Pancreas (tissue), 10 donors: Measurements from ENCODE around the gene TPRA1. TPM values are rescaled to one million over a fixed set of nuclear protein-coding genes. Genes with fewer than 3 reads are reported as not detected.

Experiments
- ATAC-seq, 4 donors: fragments of 200-7000 bp; cut with Tn5 transposase; one replicate each; pipeline versions ENCODE4 v1.8.0 to v1.9.1; 2020; ENCODE audit warnings: mild to moderate bottlenecking in 4 of 4, moderate library complexity in 4 of 4
- DNase-seq, 6 donors: peaks; one replicate each; pipeline ENCODE4 v3.0.0-alpha.2; 2020
- FAIRE-seq: peaks from 2 replicates; lab custom pipeline; 2012; peaks lifted over from hg19 to GRCh38; lab: Jason Lieb, UNC
- H3K27ac ChIP-seq, 4 donors: fragments of 200-600 bp; sonication (generic); 1 replicate in 3 of 4; 2 replicates in 1 of 4; pipeline versions ENCODE4 v1.5.0 to v1.8.0; 2020
- H3K27me3 ChIP-seq, 4 donors: fragments of 200-600 bp; one replicate each; pipeline ENCODE4 v1.8.0; 2021
- H3K36me3 ChIP-seq, 3 donors: fragments of 200-600 bp; sonication (generic) in 1 of 3; one replicate each; pipeline versions ENCODE4 v1.5.0 to v1.8.0; 2020 to 2021
- H3K4me1 ChIP-seq, 3 donors: fragments of 200-600 bp; one replicate each; pipeline ENCODE4 v1.8.0; 2021
- H3K4me3 ChIP-seq, 4 donors: fragments of 200-600 bp; sonication (generic) in 2 of 4; one replicate each; pipeline versions ENCODE4 v1.5.0 to v1.8.0; 2020 to 2021
- H3K9me3 ChIP-seq, 4 donors: fragments of 200-600 bp; one replicate each; pipeline ENCODE4 v1.8.0; 2021
- WGBS, 2 donors: extraction: QIAGEN DNeasy Blood & Tissue Kit; methylation state at CpG; one replicate each; pipeline ENCODE4 v1.1.7; 2013; 5-methylcytosine and 5-hydroxymethylcytosine counted together
- intact Hi-C, 3 donors: fragments of 100-400 bp; cut with DNase I; formaldehyde crosslinking; loops; one replicate each; pipeline versions ENCODE4 v1.11.1 to v1.14.2; 2022
- polyA plus RNA-seq, 2 donors: library from polyadenylated mRNA; stranded (reverse); fragments of 200-250 nt; gene quantifications; one replicate each; pipeline ENCODE4 v1.2.3, GENCODE V29; 2013
- total RNA-seq, 6 donors: library from RNA; stranded (reverse); fragmentation: NEBNext Ultra II Directional in 4 of 6; extraction: Animal tissue kit (Norgen Biotek cat#: 25700) in 4 of 6; gene quantifications; one replicate each; pipeline versions ENCODE4 v1.2.1 to v1.2.4, GENCODE V29; 2021 to 2023
- TF ChIP-seq, protein P1 (sequence below), 4 donors: fragments of 200-600 bp; sonication (generic) in 3 of 4; IDR thresholded peaks; one replicate each; pipeline versions ENCODE4 v1.5.0 to v1.8.0; 2021; ENCODE audit warnings: antibody characterized with exemption in 4 of 4
- donor health status: healthy with polysubstance abuse.
- donor health status: DM: no; HTN: no; CAD: no; lungs with moderate emphysema.
- donor health status: DM: no; HTN: no; CAD: no.
- donor health status: control.
- donor health status: control.
- donor health status: Bipolar disorder and iron deficiency.
- donor health status: DM: yes; HTN: yes; CAD: no.
- donor health status: DM: no; HTN: no; CAD: no.
- donor health status: DM: no; HTN: no; CAD: no.
- donor health status: DM: yes; HTN: yes; CAD: no.

Gene TPRA1
- total and polyA plus RNA-seq, 8 donors: 12.1 to 25.9 (median 16.1) TPM

DNA sequence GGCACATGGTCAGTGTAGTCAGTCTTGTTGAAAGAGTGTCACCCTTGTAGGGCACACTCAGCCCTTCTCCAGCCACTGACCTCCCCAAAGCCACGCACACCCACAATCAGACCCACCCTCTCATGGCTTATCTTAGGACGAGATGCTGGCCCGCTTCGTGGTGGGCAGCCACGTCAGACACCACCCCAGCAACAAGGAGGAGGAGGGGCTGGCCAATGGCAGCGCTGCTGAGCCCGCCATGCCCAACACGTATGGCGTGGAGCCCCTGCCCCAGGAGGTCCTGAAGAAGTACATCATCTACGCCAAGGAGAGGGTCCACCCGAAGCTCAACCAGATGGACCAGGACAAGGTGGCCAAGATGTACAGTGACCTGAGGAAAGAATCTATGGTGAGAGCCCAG lies 28.4 kb upstream of the TPRA1 start:
- H3K27me3 ChIP-seq: no peaks in the 10 kb centered on the region
- FAIRE-seq (no peak), DNase-seq (no peak), ATAC-seq (no peak)
- WGBS, 2 donors: 95 to 96% methylated on average over 11 of the region's 11 CpGs
- no peaks in the 10 kb centered on the region for H3K9me3 ChIP-seq
- no peak overlapping the region for H3K4me3 ChIP-seq
- no peaks in the 10 kb centered on the region for H3K36me3 ChIP-seq
- TF ChIP-seq, protein P1, sequence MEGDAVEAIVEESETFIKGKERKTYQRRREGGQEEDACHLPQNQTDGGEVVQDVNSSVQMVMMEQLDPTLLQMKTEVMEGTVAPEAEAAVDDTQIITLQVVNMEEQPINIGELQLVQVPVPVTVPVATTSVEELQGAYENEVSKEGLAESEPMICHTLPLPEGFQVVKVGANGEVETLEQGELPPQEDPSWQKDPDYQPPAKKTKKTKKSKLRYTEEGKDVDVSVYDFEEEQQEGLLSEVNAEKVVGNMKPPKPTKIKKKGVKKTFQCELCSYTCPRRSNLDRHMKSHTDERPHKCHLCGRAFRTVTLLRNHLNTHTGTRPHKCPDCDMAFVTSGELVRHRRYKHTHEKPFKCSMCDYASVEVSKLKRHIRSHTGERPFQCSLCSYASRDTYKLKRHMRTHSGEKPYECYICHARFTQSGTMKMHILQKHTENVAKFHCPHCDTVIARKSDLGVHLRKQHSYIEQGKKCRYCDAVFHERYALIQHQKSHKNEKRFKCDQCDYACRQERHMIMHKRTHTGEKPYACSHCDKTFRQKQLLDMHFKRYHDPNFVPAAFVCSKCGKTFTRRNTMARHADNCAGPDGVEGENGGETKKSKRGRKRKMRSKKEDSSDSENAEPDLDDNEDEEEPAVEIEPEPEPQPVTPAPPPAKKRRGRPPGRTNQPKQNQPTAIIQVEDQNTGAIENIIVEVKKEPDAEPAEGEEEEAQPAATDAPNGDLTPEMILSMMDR (IDR thresholded peaks at IDR 0.05): no peak
- H3K27ac ChIP-seq: no peak overlapping the region
- intact Hi-C loops: no loop called here
- H3K4me1 ChIP-seq: no peaks in the 10 kb centered on the region

DNA sequence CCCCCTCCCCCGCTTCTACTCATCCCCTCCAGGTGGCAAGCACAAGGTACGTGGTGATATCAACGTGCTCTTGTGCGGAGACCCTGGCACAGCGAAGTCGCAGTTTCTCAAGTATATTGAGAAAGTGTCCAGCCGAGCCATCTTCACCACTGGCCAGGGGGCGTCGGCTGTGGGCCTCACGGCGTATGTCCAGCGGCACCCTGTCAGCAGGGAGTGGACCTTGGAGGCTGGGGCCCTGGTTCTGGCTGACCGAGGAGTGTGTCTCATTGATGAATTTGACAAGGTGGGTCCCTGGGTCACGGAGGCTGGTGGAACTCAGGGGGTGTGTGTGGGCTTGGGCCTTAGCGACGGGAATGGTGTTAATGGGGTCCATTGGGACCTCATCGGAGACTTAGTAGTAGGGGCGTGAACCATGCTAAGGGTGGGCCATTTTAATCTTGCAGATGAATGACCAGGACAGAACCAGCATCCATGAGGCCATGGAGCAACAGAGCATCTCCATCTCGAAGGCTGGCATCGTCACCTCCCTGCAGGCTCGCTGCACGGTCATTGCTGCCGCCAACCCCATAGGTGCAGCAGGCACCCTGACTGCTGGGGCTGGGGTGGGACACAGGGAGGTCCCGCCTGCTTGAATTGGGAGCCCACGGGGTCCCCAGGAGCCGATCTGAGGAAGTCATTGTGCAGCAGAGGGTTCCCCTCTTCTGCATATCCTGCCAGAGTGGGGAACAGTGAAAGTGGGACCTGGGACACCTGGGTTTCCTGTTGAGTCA lies 26.5 kb upstream of the TPRA1 start:
- DNase-seq (no peak), FAIRE-seq (no peak), ATAC-seq (no peak)
- intact Hi-C loops: no loop called here
- Histone ChIP-seq H3K9me3 (no peaks in the 10 kb centered on the region), H3K4me3 (no peak overlapping the region), H3K36me3 (no peaks in the 10 kb centered on the region), H3K27ac (no peak overlapping the region), H3K27me3 (no peaks in the 10 kb centered on the region), H3K4me1 (no peaks in the 10 kb centered on the region)
- WGBS, 2 donors: 94% methylated on average over 26 of the region's 26 CpGs
- TF ChIP-seq, protein P1 (IDR thresholded peaks at IDR 0.05): no peak

DNA sequence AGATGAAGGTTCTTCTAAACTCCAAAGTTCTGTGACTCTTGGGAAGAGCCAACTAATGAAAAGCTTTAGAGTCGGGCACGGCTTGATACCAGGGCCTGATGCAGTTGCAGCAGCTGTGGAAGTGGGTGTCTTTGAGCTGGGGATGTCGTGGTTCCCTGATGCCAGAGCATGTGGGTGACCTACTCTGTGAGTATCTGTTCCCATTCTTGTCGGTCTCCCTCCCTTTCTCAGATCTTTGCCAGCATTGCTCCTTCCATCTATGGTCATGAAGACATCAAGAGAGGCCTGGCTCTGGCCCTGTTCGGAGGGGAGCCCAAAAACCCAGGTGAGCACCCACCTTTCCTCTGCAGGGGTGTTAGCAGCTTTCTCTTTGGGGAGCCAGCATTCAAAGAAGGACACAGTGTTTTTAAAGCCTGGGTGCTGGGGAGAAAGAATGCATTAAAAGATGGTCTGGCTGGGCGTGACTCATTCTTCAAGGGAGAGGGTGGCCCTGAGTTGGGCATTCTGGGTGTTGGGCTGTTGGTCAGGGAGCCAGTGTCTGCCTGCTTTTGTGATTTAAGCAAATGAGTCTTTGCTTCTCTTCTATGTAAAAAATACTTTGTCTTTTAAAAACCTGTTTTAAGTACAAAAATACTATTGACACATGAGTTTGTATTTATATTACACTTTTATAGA lies 25.2 kb upstream of the TPRA1 start:
- H3K36me3 ChIP-seq: no peaks in the 10 kb centered on the region
- no peak for ATAC-seq
- 90 to 94% methylated on average over 6 of the region's 6 CpGs for WGBS, 2 donors
- no peaks in the 10 kb centered on the region for H3K27me3 ChIP-seq
- intact Hi-C loops: no loop called here
- H3K27ac ChIP-seq: no peak overlapping the region
- no peak overlapping the region for H3K4me3 ChIP-seq
- FAIRE-seq: no peak
- TF ChIP-seq, protein P1 (IDR thresholded peaks at IDR 0.05): no peak
- H3K9me3 ChIP-seq: no peaks in the 10 kb centered on the region
- no peak for DNase-seq
- H3K4me1 ChIP-seq: no peaks in the 10 kb centered on the region

GRCh38 chr3:127614928-127615589 lies 24.5 kb upstream of the TPRA1 start:
- ATAC-seq (no peak), FAIRE-seq (no peak), DNase-seq (no peak)
- Histone ChIP-seq H3K27ac (no peak overlapping the region), H3K27me3 (no peaks in the 10 kb centered on the region), H3K4me3 (no peak overlapping the region), H3K4me1 (no peaks in the 10 kb centered on the region), H3K36me3 (no peaks in the 10 kb centered on the region), H3K9me3 (no peaks in the 10 kb centered on the region)
- TF ChIP-seq, protein P1 (IDR thresholded peaks at IDR 0.05): no peak
- WGBS, 2 donors: 80 to 83% methylated on average over 4 of the region's 4 CpGs
- intact Hi-C loops: no loop called here
